Thyroid gland (tissue), 4 donors: ENCODE data around the gene KIRREL1. TPM values are rescaled to one million over a fixed set of nuclear protein-coding genes. Genes with fewer than 3 reads are reported as not detected.

ENCODE experiments used
- DNase-seq, 2 donors: peaks; one replicate each; pipeline ENCODE4 v3.0.0-alpha.2; 2019
- H3K27ac ChIP-seq, 3 donors: fragments of 200-600 bp; sonication (generic); 1 replicate in 2 of 3; 2 replicates in 1 of 3; pipeline ENCODE4 v1.5.1; 2016 to 2019; ENCODE audit warnings: mild to moderate bottlenecking in 1 of 3, moderate library complexity in 1 of 3
- H3K27me3 ChIP-seq: fragments of 200-600 bp; sonication (generic); one replicate; pipeline ENCODE4 v1.5.1; 2019
- H3K36me3 ChIP-seq, 2 donors: fragments of 200-600 bp; sonication (generic); one replicate each; pipeline ENCODE4 v1.5.1; 2016 to 2019
- H3K4me1 ChIP-seq, 2 donors: fragments of 200-600 bp; sonication (generic); one replicate each; pipeline ENCODE4 v1.5.1; 2017 to 2019
- H3K4me3 ChIP-seq, 3 donors: fragments of 200-600 bp; sonication (generic); replicated peaks in 1 of 3; 1 replicate in 2 of 3; 2 replicates in 1 of 3; pipeline ENCODE4 v1.5.1; 2016; ENCODE audit warnings: mild to moderate bottlenecking in 1 of 3
- H3K9me3 ChIP-seq: fragments of 200-600 bp; sonication (generic); one replicate; pipeline ENCODE4 v1.5.1; 2017
- POLR2A ChIP-seq, 2 donors: fragments of 450-650 bp; IDR thresholded peaks; one replicate each; pipeline ENCODE4 v1.6.1; 2017; ENCODE audit warnings: antibody characterized with exemption in 2 of 2, mild to moderate bottlenecking in 2 of 2, moderate library complexity in 1 of 2
- WGBS, 2 donors: methylation state at CpG; one replicate each; pipeline ENCODE4 v1.1.5; 2017; 5-methylcytosine and 5-hydroxymethylcytosine counted together
- intact Hi-C: fragments of 100-400 bp; cut with DNase I; formaldehyde crosslinking; loops from one replicate; pipeline ENCODE4 v1.15.1; 2023
- total RNA-seq, 4 donors: library from RNA; depleted of rRNA; stranded (reverse); fragments of >200 nt; gene quantifications; one replicate each; pipeline ENCODE4 v1.2.3, GENCODE V29; 2016
- TF ChIP-seq, protein P1 (sequence below), 6 experiments: fragments of 200-600 bp in 3 of 6; fragments of 450-650 bp in 3 of 6; sonication (generic) in 3 of 6; IDR thresholded peaks; one replicate each; pipeline ENCODE4 v1.5.1; 2016 to 2019; ENCODE audit warnings: antibody characterized with exemption in 6 of 6, mild to moderate bottlenecking in 2 of 6, inconsistent platforms in 1 of 6, moderate library complexity in 1 of 6

The KIRREL1 gene
- total RNA-seq, 4 donors from 2014 or later, result 22.7 to 27.5 (median 24.1) TPM

DNA sequence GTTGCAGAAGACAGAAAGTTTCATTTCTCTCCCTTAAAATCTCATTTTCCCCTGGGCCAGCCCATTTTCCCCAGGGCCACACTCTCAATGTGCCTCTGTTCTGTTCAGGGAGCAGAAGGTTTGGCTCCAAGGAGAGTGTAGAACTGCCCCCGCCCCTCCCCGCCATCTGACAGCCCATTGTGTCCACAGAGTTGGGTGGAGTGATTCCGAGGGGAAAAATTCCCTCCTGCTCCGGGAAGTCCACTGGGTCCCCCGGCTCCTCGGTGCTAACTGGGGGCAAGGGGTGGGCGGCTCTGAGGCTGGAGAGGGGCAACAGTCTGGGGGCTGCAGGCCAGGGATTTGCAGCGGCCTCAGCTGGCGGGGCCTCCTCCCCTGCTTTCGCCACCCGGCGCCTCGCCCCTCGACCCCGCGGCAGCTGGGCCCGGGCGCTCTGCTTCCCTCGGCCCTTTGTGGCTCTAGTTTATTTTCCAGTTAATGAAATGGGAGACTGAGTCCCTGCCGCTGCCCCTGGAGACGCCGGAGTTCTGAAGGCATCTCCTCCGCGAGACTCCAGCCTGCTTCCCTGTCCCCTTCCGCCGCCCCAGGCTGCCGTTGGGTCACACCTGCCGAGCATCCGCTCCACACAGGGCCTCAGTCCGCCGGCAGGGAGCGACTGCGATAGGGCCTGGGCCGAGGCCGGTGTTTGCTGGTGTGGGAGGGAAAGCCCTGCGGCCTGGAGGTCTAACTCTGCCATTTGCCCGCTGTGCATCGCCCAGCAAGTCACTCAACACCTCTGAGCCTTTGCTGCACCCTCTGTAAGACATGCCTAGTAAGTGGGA is 14.7 kb upstream of the KIRREL1 start:
- no peaks in the 10 kb centered on the region for H3K36me3 ChIP-seq
- H3K4me3 ChIP-seq, result no peak overlapping the region
- no peaks in the 10 kb centered on the region for H3K9me3 ChIP-seq
- intact Hi-C loops, result no loop called here
- H3K27me3 ChIP-seq, result no peaks in the 10 kb centered on the region
- TF ChIP-seq, protein P1, sequence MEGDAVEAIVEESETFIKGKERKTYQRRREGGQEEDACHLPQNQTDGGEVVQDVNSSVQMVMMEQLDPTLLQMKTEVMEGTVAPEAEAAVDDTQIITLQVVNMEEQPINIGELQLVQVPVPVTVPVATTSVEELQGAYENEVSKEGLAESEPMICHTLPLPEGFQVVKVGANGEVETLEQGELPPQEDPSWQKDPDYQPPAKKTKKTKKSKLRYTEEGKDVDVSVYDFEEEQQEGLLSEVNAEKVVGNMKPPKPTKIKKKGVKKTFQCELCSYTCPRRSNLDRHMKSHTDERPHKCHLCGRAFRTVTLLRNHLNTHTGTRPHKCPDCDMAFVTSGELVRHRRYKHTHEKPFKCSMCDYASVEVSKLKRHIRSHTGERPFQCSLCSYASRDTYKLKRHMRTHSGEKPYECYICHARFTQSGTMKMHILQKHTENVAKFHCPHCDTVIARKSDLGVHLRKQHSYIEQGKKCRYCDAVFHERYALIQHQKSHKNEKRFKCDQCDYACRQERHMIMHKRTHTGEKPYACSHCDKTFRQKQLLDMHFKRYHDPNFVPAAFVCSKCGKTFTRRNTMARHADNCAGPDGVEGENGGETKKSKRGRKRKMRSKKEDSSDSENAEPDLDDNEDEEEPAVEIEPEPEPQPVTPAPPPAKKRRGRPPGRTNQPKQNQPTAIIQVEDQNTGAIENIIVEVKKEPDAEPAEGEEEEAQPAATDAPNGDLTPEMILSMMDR (IDR thresholded peaks at IDR 0.05), result no peak
- TF ChIP-seq POLR2A (IDR thresholded peaks at IDR 0.05), result no peak
- no peak overlapping the region for H3K27ac ChIP-seq
- DNase-seq, result no peak
- H3K4me1 ChIP-seq, result peaks cover 0 to 5% of the 10 kb centered on the region in 2 donors
- WGBS, 2 donors, result 29 to 54% methylated on average over 10 to 28 of the region's 38 CpGs

DNA sequence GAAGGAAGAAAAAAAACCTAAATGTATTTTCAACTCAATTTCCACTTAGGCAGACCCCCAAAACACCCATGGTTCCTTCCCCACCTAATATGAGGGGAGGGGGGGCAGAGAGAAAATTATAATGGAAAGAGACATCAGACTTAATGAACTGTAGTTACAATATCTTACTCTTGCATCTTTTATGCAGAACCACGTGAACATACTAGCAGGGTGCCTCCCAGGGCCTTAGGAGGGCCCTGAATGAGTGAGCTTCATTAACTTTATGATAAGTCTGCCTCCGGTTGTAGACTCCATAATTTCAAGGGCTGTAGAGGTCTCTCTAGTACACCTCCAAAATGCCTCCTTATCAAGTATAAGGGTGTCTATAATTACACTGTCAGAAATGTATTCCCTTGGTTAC is 11.3 kb upstream of the KIRREL1 start:
- H3K4me1 ChIP-seq, result peaks cover 0 to 5% of the 10 kb centered on the region in 2 donors
- intact Hi-C loops, result no loop called here
- H3K4me3 ChIP-seq, result no peak overlapping the region
- WGBS, 2 donors, result 72 to 81% methylated on average over 2 of the region's 2 CpGs
- H3K36me3 ChIP-seq, result no peaks in the 10 kb centered on the region
- no peaks in the 10 kb centered on the region for H3K9me3 ChIP-seq
- H3K27me3 ChIP-seq, result no peaks in the 10 kb centered on the region
- H3K27ac ChIP-seq, result no peak overlapping the region
- TF ChIP-seq POLR2A (IDR thresholded peaks at IDR 0.05), result no peak
- TF ChIP-seq, protein P1 (IDR thresholded peaks at IDR 0.05), result no peak
- DNase-seq, result no peak

DNA sequence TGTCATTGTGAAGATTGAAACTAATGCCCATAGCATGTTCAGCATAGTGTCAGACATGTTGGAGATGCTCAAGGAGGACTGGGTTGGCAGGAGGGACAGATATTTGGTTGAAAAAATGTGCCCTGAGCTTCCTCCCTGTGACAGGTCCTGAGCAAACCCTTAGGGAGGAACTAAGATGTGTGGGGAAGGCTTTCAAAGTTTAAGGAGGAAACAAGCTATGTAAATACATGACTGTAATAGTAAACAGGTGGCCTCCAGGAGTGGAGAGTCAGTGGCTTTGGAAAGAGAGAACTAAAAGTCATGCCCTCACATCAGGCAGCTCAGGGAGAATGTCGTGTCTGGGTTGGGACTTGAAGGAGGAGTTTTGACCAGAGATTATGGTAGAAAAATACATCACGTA is 9.7 kb upstream of the KIRREL1 start:
- H3K4me3 ChIP-seq, result no peak overlapping the region
- no peak for TF ChIP-seq POLR2A (IDR thresholded peaks at IDR 0.05)
- TF ChIP-seq, protein P1 (IDR thresholded peaks at IDR 0.05), result no peak
- no peaks in the 10 kb centered on the region for H3K27me3 ChIP-seq
- no peaks in the 10 kb centered on the region for H3K36me3 ChIP-seq
- WGBS, 2 donors, result 88 to 89% methylated on average over 2 of the region's 2 CpGs
- peaks cover 0 to 2% of the 10 kb centered on the region in 2 donors for H3K4me1 ChIP-seq
- no peak for DNase-seq
- H3K27ac ChIP-seq, result no peak overlapping the region
- intact Hi-C loops, result no loop called here
- no peaks in the 10 kb centered on the region for H3K9me3 ChIP-seq

DNA sequence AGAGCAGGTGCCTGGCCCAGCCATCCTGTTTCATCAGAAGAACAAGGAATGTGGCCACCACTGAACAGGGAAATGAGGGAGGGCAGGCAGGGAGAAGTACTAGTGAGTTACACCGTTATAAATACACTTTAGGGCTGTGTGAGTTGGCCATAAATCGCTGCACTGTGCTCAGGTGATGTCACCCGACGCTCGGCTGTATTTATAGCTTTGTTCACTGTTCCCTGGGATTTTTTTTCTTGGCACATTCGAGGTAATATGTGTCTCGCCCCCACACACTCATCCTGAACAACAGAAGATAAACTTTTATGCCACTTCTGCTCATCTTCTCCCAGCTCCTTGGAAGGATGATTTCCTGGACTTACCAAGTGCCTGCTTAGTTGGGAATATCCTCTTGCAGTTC is 9.0 kb upstream of the KIRREL1 start:
- Histone ChIP-seq H3K36me3 (no peaks in the 10 kb centered on the region), H3K27ac (no peak overlapping the region), H3K4me3 (no peak overlapping the region), H3K9me3 (no peaks in the 10 kb centered on the region), H3K27me3 (no peaks in the 10 kb centered on the region), H3K4me1 (no peaks in the 10 kb centered on the region)
- WGBS, 2 donors, result 69 to 70% methylated on average over 7 of the region's 7 CpGs
- TF ChIP-seq, protein P1 (IDR thresholded peaks at IDR 0.05), result no peak
- TF ChIP-seq POLR2A (IDR thresholded peaks at IDR 0.05), result no peak
- intact Hi-C loops, result no loop called here
- DNase-seq, result no peak

DNA sequence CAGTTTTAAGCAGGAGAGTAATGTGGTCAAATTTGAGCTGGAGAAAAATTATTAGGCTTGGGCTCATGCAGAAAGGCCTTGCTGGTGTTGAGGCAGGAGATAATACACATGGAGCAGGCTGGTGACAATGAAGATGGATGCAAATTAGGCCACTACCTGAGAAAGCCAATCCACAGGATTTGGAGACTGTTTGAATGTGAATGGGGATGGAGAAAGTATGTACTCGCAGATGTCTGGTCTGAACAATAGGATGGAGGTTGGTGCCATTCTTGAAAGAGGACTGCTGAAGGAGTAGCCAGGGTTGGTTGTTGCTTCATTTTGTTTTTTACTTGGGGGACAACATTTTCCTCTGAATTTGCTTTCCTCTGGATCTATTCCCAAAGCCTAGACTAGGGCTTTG is 8.0 kb upstream of the KIRREL1 start:
- Histone ChIP-seq H3K9me3 (no peaks in the 10 kb centered on the region), H3K27ac (no peak overlapping the region), H3K36me3 (no peaks in the 10 kb centered on the region), H3K4me3 (no peak overlapping the region), H3K27me3 (no peaks in the 10 kb centered on the region), H3K4me1 (no peaks in the 10 kb centered on the region)
- 87 to 96% methylated on average over 1 of the region's 1 CpG for WGBS, 2 donors
- no peak for DNase-seq
- no peak for TF ChIP-seq POLR2A (IDR thresholded peaks at IDR 0.05)
- TF ChIP-seq, protein P1 (IDR thresholded peaks at IDR 0.05), result no peak
- intact Hi-C loops, result no loop called here
